NT2/D1 (cell line): ENCODE measurements around the gene TPP2.

ENCODE experiments used
- DNase-seq: peaks from one replicate; pipeline ENCODE4 v3.0.0-alpha.2; 2011; ENCODE audit warnings: low read depth, low spot score
- H3K27me3 ChIP-seq: 2 replicates; pipeline ENCODE4 v1.6.0; 2011; ENCODE audit warnings: mild to moderate bottlenecking; ENCODE audit not compliant: insufficient read length, insufficient read depth
- H3K36me3 ChIP-seq: 2 replicates; pipeline ENCODE4 v1.6.1; 2011; ENCODE audit warnings: mild to moderate bottlenecking, low read length, mixed read lengths; ENCODE audit not compliant: insufficient read depth, insufficient read length
- H3K4me1 ChIP-seq: 2 replicates; pipeline ENCODE4 v1.5.1; 2011; ENCODE audit not compliant: insufficient read depth, insufficient read length
- H3K4me3 ChIP-seq: 2 replicates; pipeline ENCODE4 v1.5.1; 2011; ENCODE audit warnings: low read depth; ENCODE audit not compliant: insufficient read length
- H3K9ac ChIP-seq: 2 replicates; pipeline ENCODE4 v1.6.0; 2011; ENCODE audit warnings: low read depth; ENCODE audit not compliant: insufficient read length
- H3K9me3 ChIP-seq: 2 replicates; pipeline ENCODE4 v1.5.1; 2011; ENCODE audit warnings: mild to moderate bottlenecking, low read length; ENCODE audit not compliant: insufficient read depth
- SUZ12 ChIP-seq: IDR thresholded peaks from 2 replicates; pipeline ENCODE4 v1.6.1; 2011; ENCODE audit not compliant: insufficient read length, insufficient read depth; ENCODE audit errors: extremely low read depth
- YY1 ChIP-seq: IDR thresholded peaks from 2 replicates; pipeline ENCODE4 v1.6.1; 2011; ENCODE audit not compliant: insufficient read length, insufficient read depth
- ZNF274 ChIP-seq: IDR thresholded peaks from 2 replicates; pipeline ENCODE4 v1.6.1; 2011; ENCODE audit warnings: mild to moderate bottlenecking, low read depth, low read length

The TPP2 gene

DNA sequence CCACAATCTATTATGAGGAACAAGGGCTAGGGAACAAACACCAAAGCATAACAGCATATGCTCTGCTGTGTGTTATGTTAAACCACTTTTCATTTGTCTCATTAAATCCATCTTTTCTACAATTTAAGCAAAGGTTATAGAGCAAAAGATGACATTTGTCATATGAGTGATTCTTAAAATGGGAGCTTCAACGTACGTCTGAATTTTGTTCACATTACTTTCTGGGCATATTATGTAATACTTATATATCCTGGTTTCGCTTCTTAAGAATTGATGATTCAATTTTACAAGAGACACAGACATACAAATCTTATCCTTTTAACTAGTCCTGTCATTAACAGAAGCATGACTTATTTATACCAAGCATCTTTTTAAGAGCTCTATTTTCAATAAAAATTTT, 3.3 kb upstream of the TPP2 start:
- H3K4me3 ChIP-seq: no peak overlapping the region
- DNase-seq: no peak
- H3K9me3 ChIP-seq: no peaks in the 10 kb centered on the region
- H3K9ac ChIP-seq: no peak overlapping the region
- H3K36me3 ChIP-seq: no peaks in the 10 kb centered on the region
- TF ChIP-seq YY1 (no peak), ZNF274 (no peak), SUZ12 (no peak)
- H3K4me1 ChIP-seq: no peaks in the 10 kb centered on the region
- no peaks in the 10 kb centered on the region for H3K27me3 ChIP-seq

DNA sequence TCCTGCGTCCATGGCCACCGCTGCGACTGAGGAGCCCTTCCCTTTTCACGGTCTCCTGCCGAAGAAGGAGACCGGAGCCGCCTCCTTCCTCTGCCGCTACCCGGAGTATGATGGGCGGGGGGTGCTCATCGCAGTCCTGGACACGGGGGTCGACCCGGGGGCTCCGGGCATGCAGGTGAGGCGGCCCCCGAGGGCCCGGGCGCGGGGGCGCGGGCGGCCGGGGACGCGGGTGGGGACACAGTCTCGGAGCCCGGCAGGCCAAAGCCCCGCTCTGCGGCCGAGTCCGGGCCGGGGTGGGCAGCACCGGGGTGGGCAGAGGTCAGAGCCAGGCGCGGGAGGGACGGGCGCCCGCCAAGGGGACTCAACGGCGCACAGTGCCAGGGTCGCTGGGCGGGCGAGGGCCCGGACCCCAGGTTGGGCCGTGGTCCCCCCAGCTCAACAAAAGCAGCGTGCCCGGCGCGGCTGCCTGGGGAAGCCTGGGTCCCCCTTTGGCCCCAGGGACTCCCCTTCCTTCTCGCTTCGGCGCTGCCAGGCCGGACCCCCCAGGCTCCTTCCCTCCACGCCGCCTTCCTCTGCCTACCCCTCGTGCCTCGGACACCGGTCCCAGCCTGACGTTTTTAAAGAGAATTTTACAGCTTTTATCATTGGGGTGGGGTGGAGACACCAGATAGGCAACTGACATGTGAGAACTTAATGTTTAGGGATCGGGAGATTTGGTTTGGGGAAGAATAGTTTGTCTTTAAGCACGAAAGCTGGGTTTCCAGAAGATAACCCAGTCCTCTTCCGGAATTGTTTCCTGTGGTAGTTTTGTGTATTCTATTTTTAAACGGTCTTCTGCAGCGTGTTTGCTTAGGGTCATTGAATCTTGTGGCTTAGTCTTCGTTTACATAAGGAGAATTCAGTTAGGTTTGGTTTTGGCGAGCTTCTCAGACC, 509 bp downstream of the TPP2 start:
- DNase-seq: no peak
- H3K36me3 ChIP-seq: no peaks in the 10 kb centered on the region
- H3K4me1 ChIP-seq: no peaks in the 10 kb centered on the region
- no peaks in the 10 kb centered on the region for H3K9me3 ChIP-seq
- no peaks in the 10 kb centered on the region for H3K27me3 ChIP-seq
- H3K4me3 ChIP-seq: peak overlapping the region; percentile 81
- no peak for TF ChIP-seq SUZ12
- TF ChIP-seq YY1: no peak
- no peak for TF ChIP-seq ZNF274
- H3K9ac ChIP-seq: peak overlapping the region; percentile 85

DNA sequence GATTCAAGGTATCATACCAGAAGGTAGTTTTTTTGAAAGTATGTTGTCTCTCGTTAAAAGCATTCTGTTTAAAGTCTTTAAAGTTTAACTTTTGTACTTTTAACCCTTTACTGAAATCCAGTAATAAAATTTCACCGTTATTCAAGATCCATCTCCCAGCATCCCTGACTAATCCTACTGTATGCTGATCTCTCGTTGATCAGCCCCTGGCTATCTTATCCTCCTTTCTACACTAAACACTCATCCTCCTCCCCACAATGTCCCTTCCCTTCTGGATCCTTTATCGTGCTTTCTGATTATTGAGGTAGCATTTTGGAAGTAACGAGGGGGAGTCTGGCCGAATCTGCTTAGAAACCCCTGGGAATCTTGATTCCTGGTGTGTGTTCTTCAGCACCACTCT, 1.3 kb downstream of the TPP2 start:
- no peak for DNase-seq
- H3K36me3 ChIP-seq: no peaks in the 10 kb centered on the region
- H3K4me1 ChIP-seq: no peaks in the 10 kb centered on the region
- no peaks in the 10 kb centered on the region for H3K27me3 ChIP-seq
- H3K9ac ChIP-seq: no peak overlapping the region
- peak overlapping the region; percentile 81 for H3K4me3 ChIP-seq
- no peaks in the 10 kb centered on the region for H3K9me3 ChIP-seq
- TF ChIP-seq ZNF274 (no peak), SUZ12 (no peak), YY1 (no peak)

DNA sequence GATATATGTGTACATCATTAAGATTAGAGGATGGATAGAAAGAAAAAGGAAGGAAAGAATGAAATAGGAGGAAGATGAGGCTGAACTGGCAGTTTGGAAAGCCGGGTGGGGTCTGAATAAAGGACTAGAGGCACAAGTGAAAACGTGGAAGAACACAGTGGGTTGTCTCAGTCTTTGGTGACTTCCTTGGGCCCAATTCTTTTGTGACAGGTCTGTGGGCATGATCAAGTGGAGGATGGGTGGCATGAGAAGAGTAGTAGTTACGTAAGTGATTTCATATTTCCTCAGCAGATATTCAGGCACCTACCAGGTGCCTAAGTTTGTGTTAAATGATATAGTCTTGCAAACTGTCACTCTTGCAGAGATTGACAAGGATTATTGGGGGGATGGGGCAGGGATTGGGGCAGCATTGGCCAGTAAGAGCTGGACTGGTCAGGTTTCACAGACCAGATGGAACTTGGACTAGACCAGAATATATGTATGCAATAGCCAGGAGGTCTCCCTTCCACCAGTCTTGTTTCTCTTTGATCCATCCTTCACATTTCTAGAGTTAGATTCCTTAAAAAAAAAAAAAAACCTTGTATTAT, 2.7 kb downstream of the TPP2 start:
- no peaks in the 10 kb centered on the region for H3K4me1 ChIP-seq
- H3K9me3 ChIP-seq: no peaks in the 10 kb centered on the region
- TF ChIP-seq YY1: no peak
- no peak for TF ChIP-seq ZNF274
- no peak for TF ChIP-seq SUZ12
- H3K9ac ChIP-seq: no peak overlapping the region
- no peaks in the 10 kb centered on the region for H3K36me3 ChIP-seq
- no peak for DNase-seq
- no peak overlapping the region for H3K4me3 ChIP-seq
- H3K27me3 ChIP-seq: no peaks in the 10 kb centered on the region

DNA sequence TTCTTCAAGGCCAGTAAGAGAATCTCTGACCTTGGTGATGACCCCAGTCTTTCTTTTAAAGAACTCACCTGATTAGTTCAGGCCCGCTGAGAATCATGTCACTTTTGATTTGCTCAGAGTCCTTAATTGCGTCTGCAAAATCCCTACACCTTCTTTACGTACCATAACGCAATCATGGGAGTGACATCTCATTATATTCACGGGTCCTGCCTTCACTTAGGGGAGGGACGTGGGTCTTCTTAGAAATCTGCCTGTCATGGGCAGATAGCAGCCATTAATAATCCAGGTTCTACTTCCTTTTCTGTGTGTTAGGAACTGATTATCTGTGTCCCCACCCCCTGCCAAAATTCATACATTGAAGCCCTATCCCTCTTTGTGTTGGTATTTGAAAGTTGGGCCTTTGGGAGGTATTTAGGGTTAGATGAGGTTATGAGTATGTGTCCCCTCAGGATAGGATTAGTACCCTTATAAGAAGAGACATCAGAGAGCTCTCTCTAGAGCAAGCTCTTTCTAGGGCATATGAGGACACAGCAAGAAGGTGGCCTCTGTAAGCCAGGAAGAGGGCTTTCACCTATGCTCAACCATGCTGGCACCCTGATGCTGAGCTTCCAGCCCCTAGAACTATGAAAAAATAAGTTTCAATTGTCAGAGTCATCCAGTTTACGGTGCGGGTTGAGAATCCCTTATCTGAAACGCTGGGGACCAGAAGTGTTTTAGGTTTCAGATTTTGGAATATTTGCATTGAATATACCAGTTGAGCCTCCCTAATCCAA, 9.9 kb downstream of the TPP2 start:
- Histone ChIP-seq H3K27me3 (no peaks in the 10 kb centered on the region), H3K4me3 (no peak overlapping the region), H3K9ac (no peak overlapping the region), H3K36me3 (peaks cover 47% of the 10 kb centered on the region), H3K4me1 (no peaks in the 10 kb centered on the region), H3K9me3 (no peaks in the 10 kb centered on the region)
- no peak for DNase-seq
- TF ChIP-seq YY1 (no peak), SUZ12 (no peak), ZNF274 (no peak)

DNA sequence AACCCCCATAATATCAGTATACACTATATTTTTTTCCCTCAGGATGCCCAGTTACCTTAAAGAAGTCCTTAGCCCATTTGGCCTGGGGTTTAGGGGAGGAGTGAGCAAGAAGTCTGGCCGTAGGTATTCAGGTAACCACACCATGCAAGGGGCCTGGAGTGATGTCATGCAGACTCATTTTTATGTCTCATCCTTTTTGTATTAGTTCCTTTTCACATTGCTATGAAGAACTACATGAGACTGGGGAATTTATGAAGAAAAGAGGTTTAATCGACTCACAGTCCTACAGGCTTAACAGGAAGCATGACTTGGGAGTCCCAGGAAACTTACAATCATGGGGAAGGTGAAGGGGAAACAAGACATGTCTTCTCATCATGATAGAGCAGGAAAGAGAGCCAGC, 12.2 kb downstream of the TPP2 start:
- TF ChIP-seq YY1 (no peak), SUZ12 (no peak), ZNF274 (no peak)
- no peaks in the 10 kb centered on the region for H3K9me3 ChIP-seq
- no peak overlapping the region for H3K4me3 ChIP-seq
- no peaks in the 10 kb centered on the region for H3K4me1 ChIP-seq
- peaks cover 51% of the 10 kb centered on the region for H3K36me3 ChIP-seq
- no peak for DNase-seq
- H3K27me3 ChIP-seq: no peaks in the 10 kb centered on the region
- no peak overlapping the region for H3K9ac ChIP-seq

DNA sequence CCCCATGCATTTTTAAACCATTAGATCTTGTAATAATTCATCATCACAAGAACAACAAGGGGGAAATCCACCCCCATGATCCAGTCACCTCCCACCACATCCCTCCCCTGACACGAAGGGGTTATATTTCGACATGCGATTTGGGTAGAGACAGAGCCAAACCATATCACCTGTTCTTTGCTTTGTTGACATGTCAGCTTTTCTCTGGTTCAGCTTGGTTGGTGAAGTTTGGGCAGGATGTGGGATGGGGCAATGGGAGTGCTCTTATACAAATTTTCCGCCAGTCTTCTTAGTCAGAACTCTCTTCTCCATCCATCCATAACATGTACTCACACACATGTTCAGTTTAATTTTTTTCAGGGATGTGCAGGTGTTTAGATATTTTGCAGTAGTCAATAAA, 12.9 kb downstream of the TPP2 start:
- Histone ChIP-seq H3K9me3 (no peaks in the 10 kb centered on the region), H3K4me1 (no peaks in the 10 kb centered on the region), H3K36me3 (peaks cover 51% of the 10 kb centered on the region), H3K4me3 (no peak overlapping the region), H3K9ac (no peak overlapping the region), H3K27me3 (no peaks in the 10 kb centered on the region)
- no peak for DNase-seq
- TF ChIP-seq SUZ12: no peak
- TF ChIP-seq YY1: no peak
- TF ChIP-seq ZNF274: no peak
